GM21447 (cell line): ENCODE measurements around the gene MNAT1.
"Not testable (repeated sequence)": the region's sequence is repeated elsewhere in the genome, so short reads cannot be mapped to it uniquely, and the experiment has no call there.

Experiments used
- ATAC-seq: cut with Tn5 transposase; IDR thresholded peaks from one replicate; pipeline ENCODE4 v1.9.1; 2021; ENCODE audit not compliant: unreplicated experiment

MNAT1 gene

DNA sequence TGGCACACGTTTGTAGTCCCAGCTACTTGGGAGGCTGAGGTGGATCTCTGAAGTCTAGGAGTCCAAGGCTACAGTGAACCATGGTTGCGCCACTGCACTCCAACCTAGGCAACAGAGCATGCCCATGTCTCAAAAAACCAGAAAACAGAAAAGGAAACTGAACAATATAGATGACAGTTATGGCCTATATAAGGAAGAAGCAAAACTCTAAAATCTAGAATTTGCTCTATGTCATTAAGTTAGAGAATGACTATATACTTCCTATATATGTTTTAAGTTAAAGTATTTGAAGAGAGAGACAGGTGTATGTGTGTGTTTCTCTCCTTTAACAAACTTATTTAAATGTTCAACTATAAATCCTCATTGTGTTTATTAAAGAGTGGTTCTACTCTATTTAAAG, 65.8 kb downstream of the MNAT1 start:
- ATAC-seq, result no peak

DNA sequence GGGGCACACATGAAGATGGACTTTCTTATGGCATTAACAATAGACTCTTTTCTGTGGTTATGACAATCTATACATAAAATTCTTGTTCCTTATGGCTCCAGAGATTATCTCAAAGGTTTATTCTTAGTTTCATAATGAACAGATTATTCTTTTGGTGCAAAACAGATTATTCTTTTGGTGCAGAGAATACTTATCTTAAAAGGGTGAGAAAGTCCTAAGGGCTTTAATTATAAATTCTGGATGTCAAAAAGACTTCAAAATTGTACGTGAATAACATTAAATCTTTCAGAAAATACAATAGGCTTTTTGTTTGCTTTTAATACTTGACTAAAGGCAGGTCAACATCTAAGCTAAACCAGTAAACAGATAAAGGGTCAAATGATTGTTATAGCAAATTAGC, 69.3 kb downstream of the MNAT1 start:
- no peak for ATAC-seq

DNA sequence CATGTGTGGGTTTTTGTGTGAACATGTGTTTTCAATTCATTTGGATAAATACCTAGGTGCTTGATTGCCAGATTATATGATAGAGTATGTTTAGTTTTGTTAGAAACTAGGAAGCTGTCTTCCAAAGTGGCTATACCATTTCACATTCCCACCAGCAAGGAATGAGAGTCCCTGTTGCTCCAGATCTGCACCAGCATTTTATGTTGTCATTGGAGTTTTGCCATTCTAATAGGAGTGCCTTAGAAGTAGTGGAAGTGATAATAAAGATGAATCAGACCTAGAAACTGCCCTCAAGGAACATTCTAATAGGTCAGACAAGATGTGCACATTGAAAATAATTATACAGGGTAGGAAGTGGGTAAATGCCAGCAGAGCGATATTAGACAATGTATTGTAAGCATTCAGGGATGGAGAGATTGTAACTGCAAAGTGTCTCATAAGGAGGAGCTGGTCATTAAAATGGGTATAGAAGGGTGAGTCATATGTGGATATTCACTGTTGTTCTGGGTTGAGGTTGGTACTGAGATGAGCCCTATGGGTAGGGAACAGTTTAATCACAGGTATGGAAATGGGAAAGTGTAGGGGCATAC, 71.4 kb downstream of the MNAT1 start:
- no peak for ATAC-seq

- no peak for ATAC-seq
Measured at GRCh38 chr14:60807247-60807646, 72.7 kb downstream of the MNAT1 start.

GRCh38 chr14:60807971-60808370, 73.4 kb downstream of the MNAT1 start:
- no peak for ATAC-seq

- ATAC-seq, result no peak
Measured at GRCh38 chr14:60812987-60813386, 78.4 kb downstream of the MNAT1 start.

- ATAC-seq, result peak; percentile 95
Measured at GRCh38 chr14:60815371-60815770, 80.8 kb downstream of the MNAT1 start.

GRCh38 chr14:60817113-60817512, 82.6 kb downstream of the MNAT1 start:
- no peak for ATAC-seq

GRCh38 chr14:60819575-60819974, 85.0 kb downstream of the MNAT1 start:
- ATAC-seq, result no peak

DNA sequence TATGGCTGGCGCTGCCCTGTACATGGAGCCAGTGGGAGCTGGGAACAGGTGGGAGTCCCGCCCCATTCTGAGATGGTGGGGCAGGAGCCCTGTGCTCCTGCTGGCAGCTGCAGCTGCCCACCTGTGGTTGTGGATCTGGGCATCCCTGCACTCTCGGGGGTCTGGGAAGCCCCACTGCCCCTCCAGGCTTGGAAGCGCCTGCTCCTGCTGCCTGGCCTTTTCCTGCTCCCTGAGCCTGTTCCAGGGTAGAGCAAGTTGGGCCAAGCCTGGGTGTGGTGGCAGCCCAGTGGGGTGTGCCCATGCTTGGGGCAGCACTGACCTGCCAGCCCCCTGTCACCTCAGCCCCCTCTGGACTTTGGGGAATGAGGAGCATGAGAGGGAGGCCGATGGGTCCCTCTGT, 104.0 kb downstream of the MNAT1 start:
- no peak for ATAC-seq

GRCh38 chr14:60839057-60839456, 104.5 kb downstream of the MNAT1 start:
- ATAC-seq, result no peak

DNA sequence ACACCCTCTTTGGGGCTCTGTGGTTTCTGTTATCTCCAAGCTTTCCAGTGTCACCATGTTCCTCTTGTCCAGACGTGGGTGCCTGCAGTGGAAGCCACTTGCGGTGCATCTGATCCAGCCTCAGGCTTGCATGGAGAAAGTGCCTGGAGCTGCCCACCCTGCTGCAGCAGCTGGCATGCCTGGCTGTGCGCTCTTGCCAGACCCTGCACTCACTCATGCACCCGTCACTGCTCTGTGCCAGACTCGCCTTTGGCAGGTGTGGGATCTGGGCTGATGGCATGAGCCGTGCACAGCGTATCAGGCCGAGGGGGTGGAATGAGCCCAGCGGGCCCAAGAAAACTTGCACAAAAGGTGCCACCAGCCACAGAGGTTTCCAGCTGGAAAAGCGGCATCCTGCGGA, 105.1 kb downstream of the MNAT1 start:
- no peak for ATAC-seq

GRCh38 chr14:60840313-60840712, 105.8 kb downstream of the MNAT1 start:
- ATAC-seq, result no peak

GRCh38 chr14:60845523-60845922, 111.0 kb downstream of the MNAT1 start:
- ATAC-seq, result peak; percentile 99

DNA sequence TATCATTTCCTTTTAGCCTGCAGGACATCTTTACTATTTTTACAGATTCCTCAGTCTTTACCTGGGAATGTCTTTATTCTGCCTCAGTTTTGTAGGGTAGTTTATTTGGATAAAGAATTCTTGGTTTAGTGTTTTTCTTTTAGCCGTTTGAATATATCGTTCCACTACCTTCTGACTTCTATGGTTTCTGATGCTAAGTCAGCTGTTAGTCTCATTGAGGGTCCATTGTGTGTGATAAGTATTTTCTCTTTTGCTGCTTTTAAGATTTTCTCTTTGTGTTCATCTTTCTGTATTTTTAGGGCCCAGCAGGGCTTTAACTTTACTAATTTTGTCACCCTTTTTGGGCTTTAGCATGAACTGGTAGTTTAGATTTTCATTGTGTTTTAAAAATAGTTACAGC, 113.5 kb downstream of the MNAT1 start:
- no peak for ATAC-seq

DNA sequence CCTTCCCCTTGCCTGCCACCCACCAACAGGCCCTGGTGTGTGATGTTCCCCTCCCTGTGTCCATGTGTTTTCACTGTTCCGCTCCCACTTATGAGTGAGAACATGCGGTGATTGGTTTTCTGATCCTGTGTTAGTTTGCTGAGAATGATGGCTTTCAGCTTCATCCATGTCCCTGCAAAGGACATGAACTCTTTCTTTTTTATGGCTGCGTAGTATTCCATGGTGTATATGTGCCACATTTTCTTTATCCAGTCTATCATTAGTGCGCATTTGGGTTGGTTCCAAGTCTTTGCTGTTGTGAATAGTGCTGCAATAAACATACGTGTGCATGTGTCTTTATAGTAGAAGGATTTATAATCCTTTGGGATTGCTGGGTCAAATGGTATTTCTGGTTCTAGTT, 117.1 kb downstream of the MNAT1 start:
- not testable (repeated sequence) for ATAC-seq

GRCh38 chr14:60856111-60856510, 121.5 kb downstream of the MNAT1 start:
- no peak for ATAC-seq

GRCh38 chr14:60859525-60859924, 125.0 kb downstream of the MNAT1 start:
- ATAC-seq, result no peak

DNA sequence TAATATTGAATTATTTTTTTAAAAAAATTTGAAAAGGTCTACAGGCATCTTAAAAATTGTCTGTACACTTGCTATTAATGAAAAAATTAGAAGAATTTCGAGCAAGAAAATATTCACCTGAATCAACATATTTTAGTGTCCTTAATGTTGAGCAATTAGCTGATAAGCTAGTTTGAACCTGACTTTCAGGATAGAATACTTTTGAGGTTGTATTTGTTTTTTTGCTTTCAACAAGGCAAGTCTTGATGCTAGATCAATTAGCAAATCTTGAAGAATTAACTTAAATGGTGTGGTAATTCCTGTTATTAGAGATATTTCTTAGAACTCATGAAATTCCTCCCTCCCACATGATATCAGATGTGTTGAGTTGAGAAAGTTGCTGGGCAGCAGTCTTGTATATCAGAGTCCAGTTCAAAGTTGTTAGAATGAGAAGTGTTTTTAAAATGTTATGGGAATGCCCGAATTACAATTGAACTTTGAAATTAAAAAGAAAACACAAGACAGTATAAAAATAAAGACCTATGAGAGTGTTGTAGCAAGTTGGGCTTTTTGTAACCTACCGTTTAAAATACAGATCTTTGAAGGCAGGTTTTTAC, 127.1 kb downstream of the MNAT1 start:
- no peak for ATAC-seq

- ATAC-seq, result no peak
Measured at GRCh38 chr14:60862283-60862682, 127.7 kb downstream of the MNAT1 start.

- no peak for ATAC-seq
Measured at GRCh38 chr14:60863249-60863648, 128.7 kb downstream of the MNAT1 start.

- no peak for ATAC-seq
Measured at GRCh38 chr14:60865378-60866127, 131.0 kb downstream of the MNAT1 start.
